DMS114 treated with DMSO at 0.1 percent for 48 hours (cell line): ENCODE data around the gene TRABD2B.

Source experiments
- DNase-seq: peaks from one replicate; lab custom pipeline; 2025; ENCODE audit not compliant: unreplicated experiment; lab: John Stamatoyannopoulos, UW

TRABD2B gene

DNA sequence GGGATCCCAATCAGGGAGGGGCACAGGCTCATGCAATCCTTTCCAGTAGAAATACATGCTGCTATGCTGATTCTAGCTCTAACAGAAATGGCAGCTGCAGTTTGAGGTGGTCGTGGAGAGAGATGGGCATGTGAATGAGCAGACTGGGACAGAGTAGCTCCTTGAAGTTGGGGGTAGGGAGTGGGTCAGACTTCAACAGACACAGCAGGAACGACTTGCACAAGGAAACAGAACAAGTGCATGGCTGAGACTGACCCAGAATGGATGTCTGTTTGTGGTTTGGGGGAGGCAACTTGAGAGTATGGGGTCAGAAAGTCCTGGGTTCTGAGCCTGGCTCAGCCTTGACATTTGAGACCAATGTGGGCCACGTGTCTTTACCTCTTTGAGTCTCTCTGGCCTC, 25.1 kb upstream of the TRABD2B start:
- no peak for DNase-seq

DNA sequence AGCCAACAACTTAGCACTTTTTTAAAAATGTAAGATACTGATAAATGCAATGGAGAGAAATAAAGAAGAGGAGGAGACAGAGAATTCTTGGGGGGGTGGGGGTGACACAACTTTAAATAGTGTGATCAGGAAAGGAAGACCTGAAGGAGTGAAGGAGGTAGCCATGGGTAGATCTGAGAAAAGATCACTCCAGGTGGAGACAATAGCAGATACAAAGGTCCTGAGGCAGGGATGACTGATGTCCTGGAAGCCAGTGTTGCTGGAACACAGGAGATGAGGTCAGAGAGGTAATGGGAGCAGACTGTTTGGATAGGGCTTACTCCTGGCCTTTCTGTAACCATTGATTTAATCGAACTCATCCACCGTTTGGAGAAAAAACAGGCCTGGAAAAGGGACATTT, 24.6 kb upstream of the TRABD2B start:
- no peak for DNase-seq

DNA sequence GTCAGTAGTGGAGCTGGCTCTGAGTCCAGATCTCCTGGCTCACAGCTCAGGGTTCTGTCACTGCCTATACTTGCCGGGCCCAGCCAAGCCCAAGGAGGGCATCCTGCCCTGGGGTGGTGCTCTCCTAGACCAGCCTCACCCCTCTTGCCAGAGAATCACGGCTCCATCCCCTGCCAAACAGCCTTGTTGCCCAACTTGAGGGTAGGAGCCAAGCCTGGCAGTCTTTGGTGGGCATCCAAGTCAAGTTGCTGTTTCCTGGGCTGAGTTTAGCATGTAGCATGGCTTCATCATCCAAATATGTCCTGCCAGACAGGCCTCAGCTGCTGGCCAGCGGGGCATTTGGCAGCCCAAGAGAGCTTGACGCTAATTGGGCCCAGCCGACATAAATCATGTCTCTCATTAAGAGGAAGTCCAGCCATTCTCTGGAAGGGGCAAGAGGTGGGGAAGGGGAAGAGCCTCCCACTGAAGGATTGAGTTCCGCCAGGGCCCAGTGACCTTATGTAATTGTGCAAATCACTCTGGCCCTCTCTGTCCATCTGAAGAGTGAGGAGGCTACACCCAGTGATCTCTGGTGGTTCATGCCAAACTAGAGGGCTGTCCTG, 22.6 kb upstream of the TRABD2B start:
- DNase-seq: no peak

DNA sequence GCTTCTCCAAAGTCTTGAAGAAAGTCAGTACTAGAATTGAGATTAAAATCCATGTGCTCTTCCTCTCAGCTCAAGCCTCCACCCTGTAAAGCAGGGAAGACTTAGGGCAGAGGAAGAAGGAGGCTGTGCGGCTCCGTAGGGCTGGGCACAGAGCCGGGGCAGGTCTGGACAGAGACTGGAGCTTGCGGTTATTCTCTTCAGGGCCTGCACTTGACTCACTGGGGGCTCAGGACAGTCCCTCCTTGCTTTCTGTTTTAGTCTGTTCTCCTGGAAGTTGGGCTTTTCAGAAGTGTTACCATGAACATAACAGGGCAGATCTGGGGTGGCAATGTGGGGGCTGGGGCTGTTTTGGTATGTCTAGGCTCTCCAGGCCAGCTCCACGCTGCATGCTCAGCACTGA, 21.6 kb upstream of the TRABD2B start:
- DNase-seq: no peak

DNA sequence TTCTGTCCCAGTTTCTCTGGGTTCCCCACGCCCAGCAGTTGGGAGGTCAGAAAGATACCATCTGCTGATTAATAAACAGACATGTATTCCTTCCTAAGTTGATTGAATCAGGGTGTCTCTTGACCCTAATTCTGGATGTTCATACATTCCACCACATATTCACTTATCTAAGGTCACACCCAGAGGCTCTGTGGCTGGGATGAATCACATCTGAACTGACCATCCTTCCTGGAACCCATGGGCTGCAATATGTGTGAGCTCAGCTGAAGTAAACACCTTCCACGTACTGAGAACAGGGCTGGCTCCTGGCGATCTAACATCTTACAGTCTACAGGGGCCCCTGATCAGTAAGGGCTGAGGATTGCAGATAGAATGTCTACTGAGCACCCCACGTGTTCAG, 20.5 kb upstream of the TRABD2B start:
- no peak for DNase-seq

DNA sequence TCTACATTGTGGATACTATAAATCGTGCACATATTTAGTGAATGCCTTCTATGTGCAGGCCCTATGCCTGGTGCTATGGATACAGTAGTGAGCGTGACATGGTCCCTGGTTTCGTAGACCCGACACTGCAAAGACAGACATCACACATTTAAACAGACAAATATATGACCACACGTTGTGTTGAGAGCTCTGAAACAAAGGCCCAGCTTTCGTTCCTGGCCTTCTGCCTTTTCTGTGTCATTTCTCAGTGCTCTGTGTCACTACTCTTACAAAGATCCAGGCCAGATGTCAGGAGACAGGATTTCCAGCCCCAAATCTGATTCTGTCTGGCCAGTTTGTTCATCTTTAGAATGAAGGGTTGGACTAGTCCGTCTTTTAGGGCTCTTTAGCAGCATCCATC, 19.3 kb upstream of the TRABD2B start:
- DNase-seq: no peak

DNA sequence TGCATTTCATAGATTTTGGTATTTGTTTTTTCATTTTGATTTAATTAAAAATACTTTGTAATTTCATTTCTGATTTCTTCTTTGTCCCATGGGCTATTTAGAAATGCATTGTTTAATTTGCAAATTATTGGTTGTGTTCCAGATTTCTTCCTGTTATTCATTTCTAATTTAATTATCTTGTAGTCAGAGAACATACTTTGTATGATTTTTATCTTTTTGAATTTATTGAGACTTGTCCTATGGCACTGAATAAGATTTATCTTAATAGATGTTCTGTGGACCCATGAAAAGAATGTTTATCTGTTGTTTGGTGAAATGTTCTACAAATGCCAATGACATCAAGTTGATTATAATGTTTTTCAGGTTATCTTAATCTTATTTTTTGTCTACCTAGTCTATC, 16.1 kb upstream of the TRABD2B start:
- no peak for DNase-seq

DNA sequence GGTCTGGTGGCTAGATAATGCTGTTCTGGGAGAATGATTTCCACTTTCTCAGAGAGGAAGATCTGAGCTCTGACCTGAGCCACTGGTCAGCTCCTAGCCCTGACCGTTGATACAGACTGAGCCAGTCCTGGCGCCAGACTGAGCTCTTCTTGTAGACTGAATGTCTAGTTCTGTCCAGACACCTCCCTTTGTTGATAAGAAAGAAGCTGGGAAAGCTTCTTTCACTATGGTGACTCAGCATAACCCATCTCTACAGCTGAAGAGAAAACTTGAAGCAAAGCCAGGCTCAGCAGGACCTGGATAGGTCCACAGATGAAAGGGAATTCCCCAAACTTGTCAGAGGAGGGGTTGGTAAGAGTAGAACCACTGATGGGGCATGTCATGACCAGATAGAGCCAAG, 9.9 kb upstream of the TRABD2B start:
- no peak for DNase-seq

DNA sequence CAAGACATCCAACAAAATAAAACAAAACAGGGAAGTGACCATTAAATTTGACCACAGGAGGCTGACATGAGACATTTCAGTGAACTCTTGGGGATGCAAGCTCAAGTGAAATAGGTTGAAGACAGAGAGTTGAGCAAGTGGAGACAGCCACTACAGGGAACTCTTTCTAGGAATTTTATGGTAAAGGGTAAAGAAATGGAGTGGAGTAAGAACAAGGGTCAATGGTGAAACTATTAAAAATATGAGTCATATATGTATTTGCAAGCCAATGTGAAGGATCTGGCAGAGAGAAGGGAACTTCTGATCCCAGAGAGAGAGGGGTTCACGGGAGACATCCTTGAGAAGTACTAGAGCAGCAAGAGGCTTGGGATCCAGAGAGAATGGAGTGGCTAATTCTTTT, 9.1 kb upstream of the TRABD2B start:
- DNase-seq: no peak

DNA sequence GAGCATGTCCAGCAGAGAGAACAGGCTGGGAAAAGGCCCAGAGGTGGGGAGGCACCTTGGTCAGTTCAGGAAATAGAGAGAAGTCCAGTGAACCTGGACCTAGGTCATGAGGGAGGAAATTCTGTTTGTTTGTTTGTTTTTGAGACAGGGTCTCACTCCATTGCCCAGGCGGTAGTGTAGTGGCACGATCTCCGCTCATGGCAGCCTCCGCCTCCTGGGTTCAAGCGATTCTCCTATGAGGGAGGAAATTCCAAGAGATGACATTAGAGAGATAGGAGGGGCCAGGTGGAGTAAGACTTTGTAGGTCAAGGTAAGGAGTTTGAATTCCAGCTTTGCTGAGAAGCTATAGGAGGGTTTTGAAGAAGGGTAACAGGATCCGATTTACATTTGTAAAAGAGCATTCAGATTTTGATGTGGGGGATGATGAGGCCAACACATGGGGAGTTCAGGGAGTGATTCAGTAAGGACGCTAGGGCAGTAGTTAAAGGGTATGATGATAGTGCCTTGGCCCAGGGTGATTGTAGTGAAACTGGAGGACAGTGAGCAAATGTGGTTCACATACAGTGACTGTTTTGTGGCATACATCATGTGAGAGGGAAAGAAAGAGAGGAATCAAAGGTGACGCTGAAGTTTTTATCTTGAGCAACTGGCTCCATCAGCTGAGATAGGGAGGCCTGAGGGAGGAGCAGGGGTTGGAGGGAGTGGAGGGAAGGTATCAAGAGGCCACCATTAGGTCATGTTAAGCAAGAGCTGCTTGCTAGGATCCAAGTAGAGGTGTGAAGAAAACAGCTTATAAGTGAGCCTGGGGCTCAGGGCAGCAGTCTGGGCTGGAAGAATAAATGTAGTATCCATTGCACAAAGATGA, 8.3 kb upstream of the TRABD2B start:
- no peak for DNase-seq

DNA sequence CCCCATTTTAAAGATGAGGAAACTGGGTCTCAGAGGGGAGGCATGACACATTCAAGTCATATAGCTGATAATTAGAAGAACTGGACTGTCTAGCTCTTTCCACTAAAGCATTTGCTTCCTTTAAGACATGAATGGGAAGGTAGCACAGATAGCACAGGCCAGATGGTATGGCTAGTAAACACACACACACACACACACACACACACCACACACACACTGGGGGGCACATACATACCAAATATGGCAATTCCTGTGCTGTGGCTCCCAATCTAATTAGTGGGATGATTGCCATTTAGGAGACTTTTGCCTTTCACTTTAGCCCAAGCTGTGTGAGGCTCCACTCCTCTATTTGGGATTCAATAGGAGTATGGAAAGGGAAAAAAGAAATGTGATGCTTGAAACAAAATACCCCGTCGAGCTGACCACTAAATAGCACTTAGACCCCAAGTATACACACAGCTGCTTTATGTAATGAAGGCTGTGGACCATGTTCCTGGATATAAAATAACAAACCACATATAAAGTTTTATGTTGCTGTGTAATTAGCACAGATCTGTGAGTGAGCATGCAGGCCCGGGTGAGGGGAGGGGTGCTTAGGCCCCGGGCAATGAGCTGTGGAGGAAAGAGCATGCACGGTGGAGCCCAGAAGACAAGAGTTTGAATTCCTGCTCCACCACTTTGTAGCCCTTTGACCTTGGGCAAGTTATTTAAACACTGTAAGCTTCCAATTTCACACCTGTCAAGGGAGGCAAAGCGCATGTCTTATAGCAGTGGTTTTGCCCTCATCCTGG, 6.8 kb upstream of the TRABD2B start:
- DNase-seq: no peak

DNA sequence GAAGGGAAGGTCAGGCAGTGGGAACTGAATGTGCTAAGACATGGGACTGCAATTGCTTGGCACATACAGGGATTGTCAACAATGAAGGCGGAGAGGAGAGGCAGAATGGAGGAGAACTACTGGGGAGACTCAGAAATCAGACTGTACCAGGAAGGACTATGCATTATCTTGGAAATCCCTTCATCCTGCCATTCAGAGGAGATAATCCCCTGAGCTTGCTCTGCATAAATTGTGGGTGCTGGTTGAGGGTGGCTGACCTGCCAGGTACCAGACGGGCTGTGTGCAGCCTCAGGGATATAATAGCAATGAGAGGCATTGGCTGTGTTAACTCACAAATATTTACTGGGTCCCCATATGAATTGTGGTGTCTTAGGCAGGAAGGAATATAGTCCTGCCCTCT, 5.0 kb upstream of the TRABD2B start:
- DNase-seq: no peak

DNA sequence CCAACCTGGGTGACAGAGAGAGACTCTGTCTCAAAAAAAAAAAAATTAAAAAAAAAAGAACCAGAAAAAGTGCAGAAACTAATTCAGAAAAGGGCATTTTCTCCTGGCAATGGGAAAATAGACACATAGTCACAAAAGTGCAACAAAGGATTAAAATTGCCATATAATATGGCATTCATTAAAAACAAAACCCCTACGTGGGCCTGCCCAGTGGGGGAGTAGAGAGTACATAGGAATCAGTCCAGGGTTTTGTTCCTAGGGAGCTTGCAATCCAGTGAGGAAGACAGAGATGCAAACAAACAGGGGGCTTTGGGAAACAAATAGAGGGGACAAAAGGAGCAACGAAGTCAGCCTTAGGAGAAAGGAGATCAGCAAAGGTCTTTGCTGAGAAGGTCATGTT, 4.5 kb upstream of the TRABD2B start:
- no peak for DNase-seq

DNA sequence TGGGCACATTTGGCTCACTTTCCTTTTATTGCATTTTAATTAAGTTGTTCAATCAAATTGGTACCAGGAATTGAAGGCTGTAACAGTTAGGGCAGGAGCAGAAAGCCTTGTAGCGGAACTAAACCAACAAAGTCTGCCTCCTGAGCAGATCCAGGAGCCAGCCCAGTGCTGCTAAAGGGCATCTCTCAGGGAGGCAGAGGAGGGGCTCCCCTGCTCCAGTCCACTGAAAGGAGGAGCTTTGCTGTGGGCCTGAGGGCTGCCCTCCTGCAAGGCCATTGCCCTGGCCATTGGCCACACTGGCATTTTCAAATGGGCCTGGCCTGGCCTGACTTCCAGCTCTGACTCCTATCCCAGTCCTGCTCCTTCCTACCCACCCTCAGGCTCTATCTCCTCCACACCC, 3.7 kb upstream of the TRABD2B start:
- DNase-seq: no peak

DNA sequence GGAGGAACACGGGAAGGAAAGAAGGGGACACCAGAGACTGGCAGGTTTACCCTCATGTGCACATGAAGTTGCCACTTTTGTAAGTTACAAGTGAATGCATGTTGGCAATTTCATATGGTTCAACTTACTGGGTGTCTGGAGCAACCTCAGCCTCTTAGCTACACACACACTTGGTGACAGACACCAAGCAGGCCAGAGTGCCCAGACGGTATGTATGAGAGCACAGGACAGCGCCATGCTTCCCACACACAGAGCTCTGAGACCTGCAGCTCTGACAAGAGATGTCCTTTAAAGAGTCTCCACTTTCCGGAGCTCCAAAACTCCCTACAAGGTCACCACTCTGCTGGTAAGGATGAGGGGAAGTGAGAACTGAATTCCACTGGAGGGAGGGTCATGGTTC, 1.9 kb upstream of the TRABD2B start:
- DNase-seq: no peak

DNA sequence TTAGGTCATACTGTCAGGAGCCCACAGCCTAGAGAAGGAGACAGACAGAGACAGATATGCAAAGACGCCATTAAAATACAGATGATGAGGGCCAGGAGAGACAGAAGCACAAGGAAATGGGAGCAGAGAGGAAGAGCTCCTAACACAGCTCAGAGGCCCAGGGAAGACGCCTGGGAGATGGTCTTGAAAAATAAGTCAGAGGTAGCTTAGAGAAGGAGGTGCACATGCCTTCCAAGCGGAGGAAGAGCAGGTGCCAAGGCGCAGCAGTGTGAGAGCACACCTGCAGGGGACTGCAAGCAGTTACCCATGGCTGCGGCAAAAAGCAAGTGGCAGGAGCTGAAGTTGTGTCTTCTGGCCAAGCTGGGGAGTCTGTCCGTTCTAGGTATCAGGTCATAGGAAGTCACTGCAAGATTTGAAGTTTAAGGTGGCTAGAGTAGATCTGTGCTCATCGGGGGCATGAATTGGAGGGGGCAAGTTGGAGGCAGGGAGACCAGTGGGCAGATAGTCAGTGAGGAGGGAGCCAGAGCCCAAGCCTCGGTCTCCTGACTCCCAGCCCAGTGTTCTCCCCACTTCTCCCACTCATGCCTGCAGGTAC, 1.3 kb upstream of the TRABD2B start:
- no peak for DNase-seq

DNA sequence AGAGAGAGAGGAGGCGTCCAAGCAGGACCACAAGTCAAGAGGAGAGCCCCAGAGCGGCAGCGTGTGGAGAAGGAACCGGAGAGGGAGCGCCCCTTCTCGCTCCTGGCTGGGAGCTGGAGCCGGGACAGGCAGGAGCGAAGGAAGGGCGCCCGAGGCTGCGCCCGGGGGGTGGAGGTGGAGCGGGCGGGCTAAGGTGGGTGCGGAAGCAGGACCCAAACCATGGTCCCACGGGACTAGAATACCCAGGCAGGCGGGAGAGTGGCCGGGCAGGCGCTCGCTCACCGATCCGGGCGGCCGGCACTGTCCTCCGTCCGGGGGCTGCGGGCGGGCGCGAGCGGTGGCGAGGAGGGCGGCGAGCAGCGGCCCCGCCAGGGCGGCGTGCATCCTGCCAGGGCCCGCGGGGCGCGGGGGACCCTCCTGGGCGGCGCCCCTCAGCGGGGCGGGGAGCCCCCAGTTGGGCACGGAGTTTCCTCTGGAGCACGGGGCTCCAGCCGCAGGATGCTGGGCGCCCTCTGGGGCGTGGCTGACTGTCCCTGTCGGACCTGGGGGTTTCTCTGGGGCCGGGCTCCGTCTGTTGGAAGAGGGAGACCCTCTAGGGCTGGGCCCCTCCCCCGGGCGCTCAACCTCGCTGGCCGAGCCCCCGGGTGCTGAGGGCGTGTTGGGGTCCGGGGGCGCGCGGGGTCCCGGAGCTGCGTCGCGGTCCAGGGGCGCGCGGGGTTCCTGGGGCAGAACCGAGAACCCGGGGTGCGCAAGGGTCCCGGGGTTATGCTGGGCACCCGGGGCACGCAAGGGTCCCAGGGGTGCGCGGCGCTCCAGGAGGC, 569 bp downstream of the TRABD2B start:
- DNase-seq: peak; percentile 18

DNA sequence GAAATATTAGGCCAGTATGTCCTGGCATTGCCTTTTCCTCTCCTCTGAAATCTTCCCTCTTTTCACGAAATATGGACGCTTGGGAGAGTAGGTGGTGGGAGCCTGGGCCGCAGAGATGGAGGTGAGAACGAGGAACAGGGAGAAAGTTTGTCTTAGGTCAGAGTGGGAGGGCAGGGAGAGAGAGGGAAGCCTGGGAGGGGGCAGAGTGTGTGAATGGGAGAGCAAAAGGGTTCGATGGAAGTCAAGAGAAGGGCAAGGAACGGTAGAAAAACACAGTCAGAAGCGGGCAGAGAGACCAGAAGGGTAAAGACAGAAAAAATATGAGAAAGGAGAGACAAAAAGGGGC, 1.2 kb downstream of the TRABD2B start:
- DNase-seq: no peak

DNA sequence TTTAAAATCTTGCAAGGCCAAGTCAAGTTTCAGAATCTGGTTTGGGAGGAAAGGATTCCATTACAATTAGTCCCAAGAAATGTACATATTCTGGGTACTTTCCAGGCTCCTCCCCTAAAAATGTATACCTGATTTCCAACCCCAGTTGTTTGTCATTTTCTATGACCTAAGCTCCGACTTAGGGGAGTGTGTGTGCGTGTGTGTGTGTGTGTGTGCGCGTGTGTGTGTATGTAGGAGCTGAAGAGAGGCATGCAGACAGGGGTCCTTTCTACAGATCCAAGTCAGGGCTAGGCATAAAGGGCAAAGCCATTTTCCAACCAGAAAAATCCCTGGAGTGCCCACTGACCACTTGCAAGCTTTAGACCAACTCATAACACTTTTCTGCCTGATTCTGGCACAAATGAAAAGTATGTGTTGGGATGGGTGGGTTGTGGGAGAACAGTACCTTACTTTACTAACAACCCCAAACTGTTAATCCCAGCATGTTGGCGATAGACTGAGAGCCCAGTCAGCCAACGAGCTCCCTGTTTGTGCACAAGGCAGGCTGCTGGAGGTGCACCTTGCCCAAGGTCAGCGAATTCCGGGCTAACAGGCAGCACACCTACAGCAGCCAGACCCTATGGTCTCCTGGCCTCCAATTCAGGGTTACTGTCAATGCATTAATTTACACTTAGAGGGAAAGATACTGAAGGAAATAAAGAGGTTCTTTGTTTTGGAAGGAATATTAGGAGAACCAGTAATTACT, 1.7 kb downstream of the TRABD2B start:
- DNase-seq: no peak
